B cell (primary cell): ENCODE results near the gene EPHB6. TPM values are rescaled to one million over a fixed set of nuclear protein-coding genes. Genes with fewer than 3 reads are reported as not detected.

Source experiments
- ATAC-seq: fragments of 200-7000 bp; cut with Tn5 transposase; one replicate; pipeline ENCODE4 v1.10.0; 2021; ENCODE audit warnings: low read depth, mild to moderate bottlenecking, moderate number of reproducible peaks, moderate library complexity
- CTCF ChIA-PET: fragments of 350-600 bp; sonication (Branson Sonifier 250); formaldehyde crosslinking; loops from one replicate; lab custom pipeline; 2021; ENCODE audit warnings: antibody characterized with exemption, inconsistent platforms; lab: Charles Lee
- POLR2A ChIA-PET: fragments of 350-600 bp; sonication (Branson Sonifier 250); formaldehyde crosslinking; loops from one replicate; lab custom pipeline; 2021; ENCODE audit warnings: antibody characterized with exemption; lab: Charles Lee
- DNase-seq: peaks from one replicate; pipeline ENCODE4 v3.0.0; 2013
- H2AFZ ChIP-seq: 2 replicates; pipeline ENCODE4 v1.6.1; 2012; ENCODE audit warnings: mild to moderate bottlenecking, low read depth, low read length; ENCODE audit not compliant: insufficient read depth, poor library complexity, severe bottlenecking
- H3K27ac ChIP-seq, 2 donors: 1 replicate in 1 of 2; 2 replicates in 1 of 2; pipeline ENCODE4 v1.5.1; 2012 to 2013; ENCODE audit warnings: low read length in 2 of 2, mild to moderate bottlenecking in 2 of 2, moderate library complexity in 1 of 2
- H3K27me3 ChIP-seq, 4 experiments: fragments of 200-600 bp in 1 of 4; sonication (generic) in 1 of 4; replicated peaks in 1 of 4; 1 replicate in 2 of 4; 2 replicates in 2 of 4; pipeline versions ENCODE4 v1.6.1 to v1.7.0; 2013 to 2016; ENCODE audit warnings: low read length in 3 of 4, mild to moderate bottlenecking in 2 of 4, mixed read lengths in 1 of 4, moderate library complexity in 1 of 4; ENCODE audit not compliant: insufficient read depth in 4 of 4, control insufficient read depth in 3 of 4; ENCODE audit errors: control extremely low read depth in 1 of 4
- H3K36me3 ChIP-seq, 2 experiments: replicated peaks in 1 of 2; 1 replicate in 1 of 2; 2 replicates in 1 of 2; pipeline versions ENCODE4 v1.6.1 to v1.7.1; 2013; ENCODE audit warnings: low read length in 1 of 2; ENCODE audit not compliant: insufficient read depth in 2 of 2, control insufficient read depth in 1 of 2; ENCODE audit errors: control extremely low read depth in 1 of 2, extremely low read depth in 1 of 2
- H3K4me1 ChIP-seq, 2 donors: fragments of 200-600 bp in 1 of 2; sonication (generic) in 1 of 2; 1 replicate in 1 of 2; 2 replicates in 1 of 2; pipeline versions ENCODE4 v1.5.1 to v1.6.1; 2013 to 2017; ENCODE audit warnings: low read length in 2 of 2; ENCODE audit not compliant: control insufficient read depth in 2 of 2, insufficient read depth in 2 of 2
- H3K4me2 ChIP-seq: replicated peaks from 2 replicates; pipeline ENCODE3; 2012; ENCODE audit warnings: mild to moderate bottlenecking, low read depth, low read length; ENCODE audit not compliant: poor library complexity, severe bottlenecking
- H3K4me3 ChIP-seq, 5 experiments: fragments of 200-600 bp in 1 of 5; sonication (generic) in 1 of 5; 1 replicate in 3 of 5; 2 replicates in 2 of 5; pipeline versions ENCODE4 v1.5.1 to v1.7.0; 2011 to 2016; ENCODE audit warnings: low read length in 4 of 5, mild to moderate bottlenecking in 4 of 5, low read depth in 2 of 5, control low read depth in 1 of 5, moderate library complexity in 1 of 5; ENCODE audit not compliant: insufficient read depth in 1 of 5; ENCODE audit errors: control extremely low read depth in 1 of 5, extremely low read depth in 1 of 5
- H3K79me2 ChIP-seq: fragments of 200-600 bp; sonication (generic); one replicate; pipeline ENCODE4 v1.6.0; 2016; ENCODE audit warnings: low read length; ENCODE audit not compliant: control insufficient read depth, insufficient read depth
- H3K9ac ChIP-seq: fragments of 200-600 bp; sonication (generic); 2 replicates; pipeline ENCODE4 v1.6.1; 2017; ENCODE audit warnings: mild to moderate bottlenecking, low read length, moderate library complexity
- H3K9me3 ChIP-seq, 3 donors: one replicate each; pipeline versions ENCODE4 v1.6.1 to v1.7.1; 2013; ENCODE audit warnings: low read length in 2 of 3; ENCODE audit not compliant: control insufficient read depth in 2 of 3, insufficient read depth in 1 of 3; ENCODE audit errors: control extremely low read depth in 1 of 3
- H4K20me1 ChIP-seq: 2 replicates; pipeline ENCODE4 v1.6.0; 2012; ENCODE audit warnings: mild to moderate bottlenecking, low read length; ENCODE audit not compliant: insufficient read depth, control insufficient read depth, poor library complexity, severe bottlenecking
- H3K27ac Mint-ChIP-seq: one replicate; pipeline ENCODE4 v1.8.0; 2021; ENCODE audit warnings: mixed read lengths
- H3K27me3 Mint-ChIP-seq: one replicate; pipeline ENCODE4 v1.8.0; 2021; ENCODE audit warnings: mixed read lengths
- H3K4me1 Mint-ChIP-seq: one replicate; pipeline ENCODE4 v1.8.0; 2021; ENCODE audit warnings: mixed read lengths
- H3K4me3 Mint-ChIP-seq: one replicate; pipeline ENCODE4 v1.8.0; 2021; ENCODE audit warnings: mixed read lengths
- H3K9me3 Mint-ChIP-seq: one replicate; pipeline ENCODE4 v1.8.0; 2022; ENCODE audit warnings: mixed read lengths; ENCODE audit not compliant: insufficient read depth
- CTCF ChIP-seq: fragments of 200-600 bp; IDR thresholded peaks from one replicate; pipeline ENCODE4 v1.8.0; 2022; ENCODE audit warnings: antibody characterized with exemption, mild to moderate bottlenecking
- EZH2 ChIP-seq: IDR thresholded peaks from 2 replicates; pipeline ENCODE4 v1.6.1; 2012; ENCODE audit warnings: borderline replicate concordance, low read depth, mild to moderate bottlenecking, moderate library complexity, low read length; ENCODE audit not compliant: insufficient read depth, poor library complexity, severe bottlenecking
- WGBS: methylation state at CpG from one replicate; pipeline ENCODE4 v1.1.5; 2013; ENCODE audit warnings: missing lambda C conversion rate; ENCODE audit not compliant: insufficient coverage; 5-methylcytosine and 5-hydroxymethylcytosine counted together
- intact Hi-C: fragments of 100-400 bp; cut with micrococcal nuclease; formaldehyde crosslinking; loops from one replicate; pipeline ENCODE4 v1.10.0; 2022
- polyA plus RNA-seq: library from polyadenylated mRNA; depleted of rRNA; stranded (reverse); fragments of >200 nt; gene quantifications from 2 replicates; pipeline ENCODE4 v1.2.3, GENCODE V29; 2012
- total RNA-seq, 2 donors: library from RNA; stranded (reverse); fragments of 120-200 nt in 1 of 2; gene quantifications; 1 replicate in 1 of 2; 2 replicates in 1 of 2; pipeline versions ENCODE4 v1.2.3 to v1.2.4, GENCODE V29; 2013 to 2022

The EPHB6 gene
- total and polyA plus RNA-seq, 2 donors (not counting 1 experiment from before 2014, with no cell fraction given), result 65.3 to 69.6 TPM

- no peak overlapping the region for H3K27ac ChIP-seq
- H3K4me1 ChIP-seq, result no peaks in the 10 kb centered on the region
- no peak overlapping the region for H3K4me2 ChIP-seq
- no peak for ATAC-seq
- DNase-seq, result no peak
- no peaks in the 10 kb centered on the region for H3K9me3 Mint-ChIP-seq
- H3K4me1 Mint-ChIP-seq, result peaks cover 3% of the 10 kb centered on the region
- H3K27me3 ChIP-seq, result no peaks in the 10 kb centered on the region
- H3K79me2 ChIP-seq, result no peaks in the 10 kb centered on the region
- no peaks in the 10 kb centered on the region for H3K27me3 Mint-ChIP-seq
- TF ChIP-seq CTCF, result no peak
- TF ChIP-seq EZH2, result no peak
- no peak overlapping the region for H3K27ac Mint-ChIP-seq
- 96% methylated on average over 23 of the region's 31 CpGs for WGBS
- POLR2A ChIA-PET, result no interaction called here
- no peaks in the 10 kb centered on the region for H3K9me3 ChIP-seq
- H3K4me3 ChIP-seq, result no peak overlapping the region
- CTCF ChIA-PET, result interaction anchor here (1.3 to 1.7 kb wide), 3 partner anchors 9 to 57 kb away, joined by 3 to 5 read pairs (median 3); no protein-coding TSS in a partner anchor
- H4K20me1 ChIP-seq, result no peaks in the 10 kb centered on the region
- H3K36me3 ChIP-seq, result peaks cover 2 to 48% of the 10 kb centered on the region in 2 experiments
- H3K4me3 Mint-ChIP-seq, result no peak overlapping the region
- H2AFZ ChIP-seq, result no peak overlapping the region
- H3K9ac ChIP-seq, result no peak overlapping the region
- intact Hi-C loops, result no loop called here
Observed at GRCh38 chr7:142868188-142868985, 13.5 kb downstream of the EPHB6 start.

GRCh38 chr7:142868986-142869415, 14.1 kb downstream of the EPHB6 start:
- Histone ChIP-seq H3K36me3 (peaks cover 2 to 43% of the 10 kb centered on the region in 2 experiments), H3K4me3 (no peak overlapping the region), H3K79me2 (no peaks in the 10 kb centered on the region), H4K20me1 (no peaks in the 10 kb centered on the region), H3K27me3 (no peaks in the 10 kb centered on the region), H3K9me3 (no peaks in the 10 kb centered on the region), H3K4me2 (no peak overlapping the region), H3K27ac (no peak overlapping the region), H2AFZ (no peak overlapping the region), H3K4me1 (no peaks in the 10 kb centered on the region), H3K9ac (no peak overlapping the region)
- no peak for TF ChIP-seq EZH2
- TF ChIP-seq CTCF, result no peak
- no peak overlapping the region for H3K4me3 Mint-ChIP-seq
- ChIA-PET CTCF (interaction anchor here (0.6 to 1.7 kb wide), 5 partner anchors 10 to 134 kb away, joined by 3 to 5 read pairs (median 3); no protein-coding TSS in a partner anchor), POLR2A (no interaction called here)
- ATAC-seq, result no peak
- no peak for DNase-seq
- no peaks in the 10 kb centered on the region for H3K27me3 Mint-ChIP-seq
- peaks cover 3% of the 10 kb centered on the region for H3K4me1 Mint-ChIP-seq
- intact Hi-C loops, result no loop called here
- WGBS, result 92% methylated on average over 8 of the region's 11 CpGs
- no peaks in the 10 kb centered on the region for H3K9me3 Mint-ChIP-seq
- no peak overlapping the region for H3K27ac Mint-ChIP-seq
